Rectal smooth muscle tissue (tissue), 1 donor: ENCODE data around the gene TMEM163.

Experiments
- H3K27ac ChIP-seq: one replicate; pipeline ENCODE4 v1.7.0; 2013; ENCODE audit warnings: low read depth, low read length, inconsistent platforms
- H3K27me3 ChIP-seq: one replicate; pipeline ENCODE4 v1.7.0; 2013; ENCODE audit warnings: low read length; ENCODE audit not compliant: control insufficient read depth, insufficient read depth
- H3K36me3 ChIP-seq: one replicate; pipeline ENCODE4 v1.7.0; 2013; ENCODE audit warnings: low read length; ENCODE audit not compliant: control insufficient read depth, insufficient read depth
- H3K4me1 ChIP-seq: one replicate; pipeline ENCODE4 v1.7.0; 2013; ENCODE audit warnings: low read length; ENCODE audit not compliant: control insufficient read depth, insufficient read depth
- H3K4me3 ChIP-seq: one replicate; pipeline ENCODE4 v1.7.0; 2013; ENCODE audit warnings: low read length
- H3K9ac ChIP-seq: one replicate; pipeline ENCODE4 v1.7.0; 2013; ENCODE audit warnings: low read length

TMEM163 gene

GRCh38 chr2:134443814-134444480 lies 274.9 kb downstream of the TMEM163 start:
- Histone ChIP-seq H3K36me3 (peaks cover 5% of the 10 kb centered on the region), H3K9ac (no peak overlapping the region), H3K4me1 (no peaks in the 10 kb centered on the region), H3K27me3 (no peaks in the 10 kb centered on the region), H3K27ac (no peak overlapping the region), H3K4me3 (no peak overlapping the region)

GRCh38 chr2:134441153-134441863 lies 277.5 kb downstream of the TMEM163 start:
- peaks cover 8% of the 10 kb centered on the region for H3K36me3 ChIP-seq
- H3K4me3 ChIP-seq: no peak overlapping the region
- H3K9ac ChIP-seq: no peak overlapping the region
- H3K27me3 ChIP-seq: no peaks in the 10 kb centered on the region
- no peaks in the 10 kb centered on the region for H3K4me1 ChIP-seq
- H3K27ac ChIP-seq: no peak overlapping the region

- no peak overlapping the region for H3K27ac ChIP-seq
- peaks cover 8% of the 10 kb centered on the region for H3K36me3 ChIP-seq
These were observed 278.4 kb downstream of the TMEM163 start for GRCh38 chr2:134440336-134440909.

GRCh38 chr2:134438371-134438770 lies 280.4 kb downstream of the TMEM163 start:
- no peak overlapping the region for H3K9ac ChIP-seq
- H3K4me3 ChIP-seq: no peak overlapping the region
- H3K27ac ChIP-seq: no peak overlapping the region
- no peaks in the 10 kb centered on the region for H3K27me3 ChIP-seq
- peaks cover 8% of the 10 kb centered on the region for H3K36me3 ChIP-seq
- no peaks in the 10 kb centered on the region for H3K4me1 ChIP-seq

More at GRCh38 chr2:134440336-134440909, 278.4 kb downstream of the TMEM163 start:
- H3K4me3 ChIP-seq: no peak overlapping the region
- H3K27me3 ChIP-seq: no peaks in the 10 kb centered on the region
- no peak overlapping the region for H3K9ac ChIP-seq
- no peaks in the 10 kb centered on the region for H3K4me1 ChIP-seq

GRCh38 chr2:134436706-134437105 lies 282.1 kb downstream of the TMEM163 start:
- Histone ChIP-seq H3K27me3 (no peaks in the 10 kb centered on the region), H3K9ac (no peak overlapping the region), H3K27ac (no peak overlapping the region), H3K4me1 (no peaks in the 10 kb centered on the region), H3K4me3 (no peak overlapping the region), H3K36me3 (peaks cover 4% of the 10 kb centered on the region)

- Histone ChIP-seq H3K4me3 (no peak overlapping the region), H3K9ac (no peak overlapping the region), H3K4me1 (no peaks in the 10 kb centered on the region), H3K36me3 (peaks cover 4% of the 10 kb centered on the region), H3K27me3 (no peaks in the 10 kb centered on the region), H3K27ac (no peak overlapping the region)
These were observed 282.9 kb downstream of the TMEM163 start for GRCh38 chr2:134435936-134436335.

GRCh38 chr2:134435505-134435904 lies 283.3 kb downstream of the TMEM163 start:
- Histone ChIP-seq H3K4me3 (no peak overlapping the region), H3K36me3 (peaks cover 4% of the 10 kb centered on the region), H3K9ac (no peak overlapping the region), H3K27ac (no peak overlapping the region), H3K27me3 (no peaks in the 10 kb centered on the region), H3K4me1 (no peaks in the 10 kb centered on the region)

- Histone ChIP-seq H3K4me3 (no peak overlapping the region), H3K9ac (no peak overlapping the region), H3K36me3 (peaks cover 4% of the 10 kb centered on the region), H3K4me1 (no peaks in the 10 kb centered on the region), H3K27ac (no peak overlapping the region), H3K27me3 (no peaks in the 10 kb centered on the region)
These were observed 284.8 kb downstream of the TMEM163 start for GRCh38 chr2:134433979-134434378.

- peaks cover 3% of the 10 kb centered on the region for H3K36me3 ChIP-seq
- H3K4me3 ChIP-seq: no peak overlapping the region
- H3K4me1 ChIP-seq: no peaks in the 10 kb centered on the region
- H3K27ac ChIP-seq: no peak overlapping the region
- H3K9ac ChIP-seq: no peak overlapping the region
- H3K27me3 ChIP-seq: no peaks in the 10 kb centered on the region
These were observed 285.3 kb downstream of the TMEM163 start for GRCh38 chr2:134433469-134433868.

GRCh38 chr2:134432435-134432883 lies 286.3 kb downstream of the TMEM163 start:
- H3K36me3 ChIP-seq: peaks cover 2% of the 10 kb centered on the region

GRCh38 chr2:134431838-134432434 lies 286.9 kb downstream of the TMEM163 start:
- Histone ChIP-seq H3K27me3 (no peaks in the 10 kb centered on the region), H3K9ac (no peak overlapping the region), H3K4me1 (no peaks in the 10 kb centered on the region), H3K36me3 (peaks cover 2% of the 10 kb centered on the region), H3K4me3 (no peak overlapping the region), H3K27ac (no peak overlapping the region)

More at GRCh38 chr2:134432435-134432883, 286.3 kb downstream of the TMEM163 start:
- Histone ChIP-seq H3K4me1 (no peaks in the 10 kb centered on the region), H3K9ac (no peak overlapping the region), H3K27ac (no peak overlapping the region), H3K4me3 (no peak overlapping the region), H3K27me3 (no peaks in the 10 kb centered on the region)

- Histone ChIP-seq H3K36me3 (peaks cover 2% of the 10 kb centered on the region), H3K27ac (no peak overlapping the region), H3K9ac (no peak overlapping the region), H3K4me3 (no peak overlapping the region), H3K4me1 (no peaks in the 10 kb centered on the region), H3K27me3 (no peaks in the 10 kb centered on the region)
These were observed 288.9 kb downstream of the TMEM163 start for GRCh38 chr2:134429886-134430285.
